LNCaP clone FGC (cell line): Measurements from ENCODE around the gene AMOTL1.

ENCODE experiments used
- DNase-seq: peaks from one replicate; pipeline ENCODE4 v3.0.0-alpha.2; 2011; ENCODE audit warnings: low read depth
- H3K4me3 ChIP-seq: 2 replicates; pipeline ENCODE4 v1.5.1; 2011; ENCODE audit warnings: mild to moderate bottlenecking, low read depth, low read length, control low read depth
- TF ChIP-seq, protein P1 (sequence below): IDR thresholded peaks from 2 replicates; pipeline ENCODE4 v1.5.1; 2012; ENCODE audit warnings: mild to moderate bottlenecking; ENCODE audit not compliant: control insufficient read depth, insufficient read depth; ENCODE audit errors: extremely low read depth

The AMOTL1 gene

DNA sequence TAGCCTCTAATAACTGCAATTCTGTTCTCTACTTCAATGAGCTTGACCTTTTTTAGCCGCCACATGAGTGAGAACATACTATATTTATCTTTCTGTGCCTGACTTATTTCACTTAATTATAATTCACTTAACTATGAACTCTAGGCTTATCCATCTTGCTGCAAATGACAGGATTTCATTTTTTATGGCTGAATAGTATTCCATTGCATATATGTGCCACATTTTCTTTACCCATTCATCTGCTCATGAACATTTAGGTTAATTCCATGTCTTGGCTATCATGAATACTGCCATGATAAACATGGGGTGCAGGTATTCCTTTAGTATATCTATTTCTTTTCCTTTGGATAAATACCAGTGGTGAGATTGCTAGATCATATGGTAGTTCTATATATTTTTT, 120.0 kb downstream of the AMOTL1 start:
- DNase-seq: no peak
- TF ChIP-seq, protein P1, sequence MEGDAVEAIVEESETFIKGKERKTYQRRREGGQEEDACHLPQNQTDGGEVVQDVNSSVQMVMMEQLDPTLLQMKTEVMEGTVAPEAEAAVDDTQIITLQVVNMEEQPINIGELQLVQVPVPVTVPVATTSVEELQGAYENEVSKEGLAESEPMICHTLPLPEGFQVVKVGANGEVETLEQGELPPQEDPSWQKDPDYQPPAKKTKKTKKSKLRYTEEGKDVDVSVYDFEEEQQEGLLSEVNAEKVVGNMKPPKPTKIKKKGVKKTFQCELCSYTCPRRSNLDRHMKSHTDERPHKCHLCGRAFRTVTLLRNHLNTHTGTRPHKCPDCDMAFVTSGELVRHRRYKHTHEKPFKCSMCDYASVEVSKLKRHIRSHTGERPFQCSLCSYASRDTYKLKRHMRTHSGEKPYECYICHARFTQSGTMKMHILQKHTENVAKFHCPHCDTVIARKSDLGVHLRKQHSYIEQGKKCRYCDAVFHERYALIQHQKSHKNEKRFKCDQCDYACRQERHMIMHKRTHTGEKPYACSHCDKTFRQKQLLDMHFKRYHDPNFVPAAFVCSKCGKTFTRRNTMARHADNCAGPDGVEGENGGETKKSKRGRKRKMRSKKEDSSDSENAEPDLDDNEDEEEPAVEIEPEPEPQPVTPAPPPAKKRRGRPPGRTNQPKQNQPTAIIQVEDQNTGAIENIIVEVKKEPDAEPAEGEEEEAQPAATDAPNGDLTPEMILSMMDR: no peak

DNA sequence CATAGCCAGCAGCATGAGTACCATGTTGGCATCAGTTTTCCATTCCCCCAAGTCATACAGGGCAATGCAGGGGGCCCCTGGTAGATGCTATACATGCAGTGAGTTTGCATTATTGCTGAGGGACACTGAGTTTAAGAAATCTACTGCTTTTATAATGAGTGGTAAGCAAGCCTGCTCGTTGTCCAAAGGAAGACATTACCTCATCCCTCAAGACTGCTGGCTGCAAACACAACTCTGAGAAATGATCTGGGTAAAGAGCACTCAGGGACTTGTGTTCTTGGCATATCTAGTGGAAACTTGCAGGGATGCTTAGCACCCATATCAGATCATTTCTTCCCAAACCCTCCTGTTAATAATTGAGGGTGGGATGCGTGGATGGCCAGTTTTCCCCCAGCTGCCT, 127.3 kb downstream of the AMOTL1 start:
- TF ChIP-seq, protein P1: no peak
- no peak for DNase-seq

More for the DNA sequence above, 120.0 kb downstream of the AMOTL1 start:
- H3K4me3 ChIP-seq: no peak overlapping the region

DNA sequence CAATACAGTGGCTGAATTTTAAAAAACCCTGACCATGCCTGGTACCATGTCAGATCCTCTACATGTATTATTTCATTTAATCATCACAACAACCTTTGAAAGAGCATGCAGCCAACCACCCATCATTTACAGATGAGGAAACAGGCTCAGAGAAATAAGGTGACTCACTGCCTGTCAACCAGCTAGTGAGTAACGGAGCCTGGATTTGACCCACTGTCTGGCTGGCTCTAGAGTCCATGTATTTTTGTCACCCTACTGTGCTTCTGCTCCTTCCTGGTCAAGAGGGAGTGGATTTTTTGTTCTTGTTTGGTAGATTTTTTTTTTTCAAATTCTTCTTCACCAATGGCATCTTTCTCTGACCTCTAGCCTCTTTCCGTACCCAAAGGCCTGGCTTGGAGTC, 127.8 kb downstream of the AMOTL1 start:
- TF ChIP-seq, protein P1: no peak
- DNase-seq: no peak
- H3K4me3 ChIP-seq: no peak overlapping the region

More for the DNA sequence above, 127.3 kb downstream of the AMOTL1 start:
- H3K4me3 ChIP-seq: no peak overlapping the region

DNA sequence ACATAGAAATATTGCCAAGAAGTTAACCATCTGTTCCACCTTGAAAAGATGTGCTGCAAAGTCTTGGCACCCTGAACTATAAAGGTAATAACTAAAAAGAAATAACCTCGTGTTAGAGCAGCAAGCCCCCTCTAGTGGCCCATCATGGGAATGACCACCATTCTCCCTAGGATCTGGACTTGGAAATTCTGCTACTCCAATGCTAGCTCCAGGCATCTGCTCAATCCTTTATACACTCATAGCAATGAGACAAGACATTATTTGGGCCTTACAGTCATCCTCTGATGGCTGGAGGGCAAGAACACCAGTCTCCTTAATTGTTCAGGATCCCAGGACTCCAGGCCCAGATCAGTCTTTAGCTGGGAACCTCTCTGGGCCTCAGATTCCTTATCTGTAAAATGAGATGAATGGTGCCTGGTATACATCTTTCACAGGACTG, 129.2 kb downstream of the AMOTL1 start:
- TF ChIP-seq, protein P1: peak; percentile 84

DNA sequence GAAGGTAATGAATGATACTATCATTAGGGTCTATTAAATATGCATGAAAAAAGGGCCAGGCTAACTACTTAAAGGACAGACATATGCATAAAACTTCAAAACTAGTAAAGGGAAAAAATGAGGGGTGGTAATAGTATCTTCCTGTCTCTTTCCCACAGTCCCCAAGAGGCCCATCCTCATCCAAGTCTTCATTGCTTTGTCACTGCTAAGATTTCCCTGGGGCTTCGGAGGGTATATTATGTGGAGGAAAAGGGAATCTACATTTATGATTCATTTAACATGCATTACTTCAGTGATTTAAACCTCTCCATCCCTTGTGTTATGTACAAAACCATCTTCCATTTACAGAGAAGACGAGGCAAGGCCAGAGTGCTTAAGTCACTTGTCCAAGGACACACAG, 139.1 kb downstream of the AMOTL1 start:
- H3K4me3 ChIP-seq: no peak overlapping the region
- TF ChIP-seq, protein P1: no peak
- DNase-seq: no peak

More for the DNA sequence above, 129.2 kb downstream of the AMOTL1 start:
- no peak overlapping the region for H3K4me3 ChIP-seq
- peak; percentile 27 for DNase-seq

DNA sequence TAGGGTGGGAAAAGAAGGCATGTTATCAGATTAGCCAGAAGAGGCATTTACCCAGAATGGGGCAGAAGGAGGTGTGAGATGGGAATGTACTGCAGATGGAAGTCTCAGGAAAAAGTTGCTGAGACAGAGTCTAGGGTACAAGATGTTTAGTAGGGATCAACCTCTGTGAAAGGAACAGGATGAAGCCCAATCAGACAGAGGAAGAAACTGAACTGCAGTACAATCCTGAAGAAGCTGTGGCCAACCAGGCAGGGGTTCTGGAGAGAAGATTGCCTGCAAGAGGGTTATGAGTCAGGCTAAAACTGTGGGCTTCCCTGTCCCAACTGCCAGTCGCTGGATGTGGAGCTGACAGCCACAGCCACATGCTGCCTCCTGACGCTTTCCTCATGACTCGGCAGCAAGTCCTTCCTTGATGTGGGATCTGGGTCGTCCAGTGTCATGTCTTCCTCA, 141.2 kb downstream of the AMOTL1 start:
- DNase-seq: no peak
- TF ChIP-seq, protein P1: no peak
- H3K4me3 ChIP-seq: no peak overlapping the region

DNA sequence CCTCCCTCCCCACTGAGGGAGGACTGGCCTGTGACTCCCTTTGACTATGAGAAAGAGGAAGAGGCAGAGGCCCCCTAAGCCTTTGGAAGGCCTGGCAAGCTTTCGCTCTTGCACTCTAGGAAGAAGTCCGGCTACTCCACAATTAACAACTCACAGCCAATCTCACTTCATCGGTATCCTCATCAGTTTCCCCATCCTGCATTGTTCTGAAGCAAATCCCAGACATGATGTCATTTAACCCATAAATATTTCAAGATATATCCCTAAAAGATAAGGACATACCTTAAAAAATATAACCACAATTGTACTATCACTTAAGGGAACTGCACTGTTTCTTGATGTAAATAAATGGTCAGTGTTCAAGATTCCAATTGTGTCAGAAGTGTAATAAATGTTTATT, 142.1 kb downstream of the AMOTL1 start:
- no peak for DNase-seq
- no peak overlapping the region for H3K4me3 ChIP-seq
- TF ChIP-seq, protein P1: no peak
